Adrenal gland (tissue), 5 donors: ENCODE measurements around the gene NXPE3.
A peak's percentile ranks its signal among the peaks of the same experiment; 100 is the strongest.

ENCODE experiments used
- POLR2A ChIP-seq, 2 donors: fragments of 450-650 bp; IDR thresholded peaks; one replicate each; pipeline ENCODE4 v1.6.1; 2017; ENCODE audit warnings: antibody characterized with exemption in 2 of 2, mild to moderate bottlenecking in 2 of 2, moderate library complexity in 1 of 2
- TF ChIP-seq, protein P1 (sequence below), 6 experiments: fragments of 450-650 bp in 4 of 6; fragments of 200-600 bp in 2 of 6; sonication (generic) in 1 of 6; IDR thresholded peaks; 1 replicate in 5 of 6; 2 replicates in 1 of 6; pipeline versions ENCODE4 v1.5.1 to v1.8.0; 2016 to 2021; ENCODE audit warnings: antibody characterized with exemption in 6 of 6, mild to moderate bottlenecking in 2 of 6, moderate library complexity in 1 of 6
- donor health status: DM: no; HTN: no; CAD: no.

DNA sequence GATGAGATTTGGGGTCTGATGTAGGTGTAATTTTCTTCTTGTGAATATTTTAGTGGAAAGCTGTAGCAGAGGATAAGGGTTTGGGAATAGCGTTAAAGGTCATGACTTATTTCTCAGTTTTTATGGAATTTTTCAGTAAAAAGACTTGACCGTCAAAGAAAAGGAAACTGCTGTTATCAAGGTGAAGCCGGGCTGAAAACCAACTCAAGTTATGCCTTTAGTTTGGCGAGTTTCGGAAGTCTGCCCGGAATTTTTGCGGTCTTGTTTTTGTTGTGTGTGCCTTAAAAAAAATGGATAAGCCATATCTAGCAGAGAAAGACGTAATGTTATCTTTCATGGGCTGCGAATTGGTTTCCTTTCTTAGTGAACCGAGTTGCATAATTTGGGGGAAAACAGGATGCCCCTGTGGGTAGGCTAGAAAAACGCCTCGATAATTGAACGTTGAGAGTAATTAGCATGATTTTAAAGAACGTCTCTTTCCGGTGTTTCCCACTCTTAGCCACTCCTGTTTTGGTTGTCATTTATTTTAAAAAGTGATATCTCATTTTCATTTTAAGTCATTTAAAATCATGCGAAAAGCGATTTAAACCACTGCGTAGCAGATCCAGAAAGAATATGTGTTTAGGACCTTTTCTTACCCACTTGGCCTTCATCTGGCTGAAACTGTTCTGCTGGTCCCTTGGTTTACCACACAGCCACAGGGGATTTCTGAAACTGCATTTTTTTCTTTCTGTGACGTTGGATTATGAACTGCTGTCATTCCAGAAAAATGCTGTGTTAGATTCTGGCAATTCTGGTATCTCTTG is 71.4 kb downstream of the NXPE3 start:
- TF ChIP-seq, protein P1, sequence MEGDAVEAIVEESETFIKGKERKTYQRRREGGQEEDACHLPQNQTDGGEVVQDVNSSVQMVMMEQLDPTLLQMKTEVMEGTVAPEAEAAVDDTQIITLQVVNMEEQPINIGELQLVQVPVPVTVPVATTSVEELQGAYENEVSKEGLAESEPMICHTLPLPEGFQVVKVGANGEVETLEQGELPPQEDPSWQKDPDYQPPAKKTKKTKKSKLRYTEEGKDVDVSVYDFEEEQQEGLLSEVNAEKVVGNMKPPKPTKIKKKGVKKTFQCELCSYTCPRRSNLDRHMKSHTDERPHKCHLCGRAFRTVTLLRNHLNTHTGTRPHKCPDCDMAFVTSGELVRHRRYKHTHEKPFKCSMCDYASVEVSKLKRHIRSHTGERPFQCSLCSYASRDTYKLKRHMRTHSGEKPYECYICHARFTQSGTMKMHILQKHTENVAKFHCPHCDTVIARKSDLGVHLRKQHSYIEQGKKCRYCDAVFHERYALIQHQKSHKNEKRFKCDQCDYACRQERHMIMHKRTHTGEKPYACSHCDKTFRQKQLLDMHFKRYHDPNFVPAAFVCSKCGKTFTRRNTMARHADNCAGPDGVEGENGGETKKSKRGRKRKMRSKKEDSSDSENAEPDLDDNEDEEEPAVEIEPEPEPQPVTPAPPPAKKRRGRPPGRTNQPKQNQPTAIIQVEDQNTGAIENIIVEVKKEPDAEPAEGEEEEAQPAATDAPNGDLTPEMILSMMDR (IDR thresholded peaks at IDR 0.05) = peak in 2 of 6 experiments; percentile 4 to 17
- peak in 1 of 2 donors; percentile 44 for TF ChIP-seq POLR2A (IDR thresholded peaks at IDR 0.05)
